GM19328 (cell line): Measurements from ENCODE around the gene GNG13.
"Not testable (repeated sequence)": the region's sequence is repeated elsewhere in the genome, so short reads cannot be mapped to it uniquely, and the experiment has no call there.

ENCODE experiments used
- ATAC-seq: cut with Tn5 transposase; IDR thresholded peaks from one replicate; pipeline ENCODE4 v1.9.1; 2021; ENCODE audit warnings: mild to moderate bottlenecking, moderate library complexity; ENCODE audit not compliant: unreplicated experiment

The GNG13 gene

DNA sequence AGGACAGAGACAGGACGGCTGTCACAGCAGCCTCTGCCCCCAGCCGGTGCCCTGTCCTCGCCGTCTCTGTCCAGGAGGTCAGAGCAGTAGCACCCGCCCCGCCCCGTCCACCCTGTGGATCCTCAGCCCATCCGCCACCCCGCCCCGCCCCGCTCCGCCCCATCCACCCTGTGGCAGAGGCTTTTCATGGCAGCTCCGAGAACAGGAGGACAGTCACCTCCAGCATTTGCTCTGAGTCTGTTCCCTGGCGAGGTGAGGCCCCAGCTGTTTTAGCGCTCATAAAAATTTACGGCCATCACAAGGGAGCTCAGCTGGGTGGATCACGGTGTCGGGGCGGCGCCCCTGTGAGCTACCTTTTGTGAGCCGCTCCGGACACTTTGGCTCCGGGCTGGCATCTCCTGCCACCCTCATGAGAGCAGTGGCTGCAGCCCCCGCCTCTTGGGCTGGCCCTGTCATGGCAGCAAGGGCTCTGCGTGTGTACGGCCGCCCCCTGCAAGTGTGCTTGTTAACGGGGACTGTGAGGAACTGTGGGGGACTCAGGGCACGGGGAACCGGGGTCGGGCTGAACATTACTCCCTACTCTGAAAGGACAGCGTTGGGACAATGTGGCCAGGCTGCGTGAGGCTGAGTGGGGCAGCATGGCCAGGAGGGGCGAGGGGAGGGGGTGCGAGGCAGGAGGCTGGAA lies 32.3 kb upstream of the GNG13 start:
- ATAC-seq = no peak

- no peak for ATAC-seq
Measured at GRCh38 chr16:831571-832413, 31.3 kb upstream of the GNG13 start.

GRCh38 chr16:830871-831570 lies 30.5 kb upstream of the GNG13 start:
- ATAC-seq = no peak

- ATAC-seq = no peak
Measured at GRCh38 chr16:830107-830870, 29.8 kb upstream of the GNG13 start.

GRCh38 chr16:828891-829290 lies 28.4 kb upstream of the GNG13 start:
- no peak for ATAC-seq

DNA sequence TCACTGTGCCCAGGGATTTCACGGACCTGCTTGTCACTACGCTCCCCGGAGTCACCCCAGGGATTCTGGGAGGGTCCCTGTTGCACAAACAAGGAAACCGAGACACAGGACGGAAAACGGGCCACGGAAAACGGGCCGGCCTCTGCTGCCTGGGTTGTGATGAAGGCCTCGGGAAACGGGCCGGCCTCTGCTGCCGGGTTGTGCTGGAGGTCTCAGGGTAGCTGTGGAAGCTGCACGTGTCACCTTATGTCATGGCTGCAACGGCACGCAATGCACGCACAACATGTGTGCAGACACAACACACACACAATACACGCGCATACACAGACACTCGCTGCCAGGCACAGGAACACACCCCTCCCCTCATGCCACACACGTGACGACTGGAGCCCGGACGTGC lies 27.0 kb upstream of the GNG13 start:
- no peak for ATAC-seq

GRCh38 chr16:825341-826061 lies 25.0 kb upstream of the GNG13 start:
- no peak for ATAC-seq

DNA sequence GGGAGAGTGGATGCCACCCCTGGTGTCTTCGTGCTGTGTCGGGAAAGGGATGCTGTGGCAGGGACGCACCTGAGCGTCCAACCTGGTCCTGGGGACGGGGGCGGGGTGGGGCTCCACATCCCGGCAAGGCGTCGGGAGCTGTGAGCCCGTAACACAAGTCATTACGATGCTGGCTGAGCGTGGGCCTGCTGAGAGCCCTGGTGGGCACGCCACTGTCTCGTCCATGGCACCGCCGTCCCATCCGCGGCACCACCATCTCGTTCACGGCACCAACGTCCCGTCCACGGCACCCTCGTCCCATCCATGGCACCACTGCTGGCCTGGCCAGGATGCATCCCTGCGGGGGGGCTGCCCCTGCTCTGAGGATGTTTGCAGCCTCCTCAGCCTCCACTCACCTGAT lies 24.1 kb upstream of the GNG13 start:
- ATAC-seq = no peak

DNA sequence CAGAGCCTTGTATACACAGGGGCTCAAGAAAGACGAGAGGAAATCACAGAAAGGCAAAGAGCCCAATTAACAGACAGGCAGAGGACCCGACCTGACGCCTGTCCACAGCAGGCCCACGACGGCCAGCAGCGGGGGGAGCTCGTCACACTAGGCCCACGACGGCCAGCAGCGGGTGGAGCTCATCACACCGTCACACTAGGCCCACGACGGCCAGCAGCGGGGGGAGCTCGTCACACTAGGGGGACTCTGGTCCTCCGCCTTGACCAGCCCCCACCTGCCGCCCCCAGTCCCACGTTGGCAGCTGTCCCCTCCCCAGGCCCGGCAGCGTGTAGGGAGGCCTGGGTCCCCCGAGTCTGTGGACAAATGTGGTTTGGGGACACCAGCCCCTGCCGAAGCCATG lies 23.7 kb upstream of the GNG13 start:
- ATAC-seq = no peak

DNA sequence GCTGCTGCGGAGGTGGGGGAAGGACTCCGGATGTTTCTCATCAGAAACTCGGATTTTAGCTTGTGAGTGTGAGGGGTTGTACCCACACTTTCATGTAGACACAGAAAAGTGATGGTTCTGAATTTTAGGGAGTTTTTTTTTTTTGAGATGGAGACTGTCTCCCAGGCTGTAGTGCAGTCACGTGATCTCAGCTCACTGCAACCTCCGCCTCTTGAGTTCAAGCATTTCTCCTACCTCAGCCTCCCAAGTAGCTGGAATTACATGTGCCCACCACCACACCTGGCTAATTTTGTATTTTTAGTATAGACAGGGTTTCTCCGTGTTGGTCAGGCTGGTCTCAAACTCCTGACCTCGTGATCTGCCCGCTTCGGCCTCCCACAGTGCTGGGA lies 22.4 kb upstream of the GNG13 start:
- no peak for ATAC-seq

DNA sequence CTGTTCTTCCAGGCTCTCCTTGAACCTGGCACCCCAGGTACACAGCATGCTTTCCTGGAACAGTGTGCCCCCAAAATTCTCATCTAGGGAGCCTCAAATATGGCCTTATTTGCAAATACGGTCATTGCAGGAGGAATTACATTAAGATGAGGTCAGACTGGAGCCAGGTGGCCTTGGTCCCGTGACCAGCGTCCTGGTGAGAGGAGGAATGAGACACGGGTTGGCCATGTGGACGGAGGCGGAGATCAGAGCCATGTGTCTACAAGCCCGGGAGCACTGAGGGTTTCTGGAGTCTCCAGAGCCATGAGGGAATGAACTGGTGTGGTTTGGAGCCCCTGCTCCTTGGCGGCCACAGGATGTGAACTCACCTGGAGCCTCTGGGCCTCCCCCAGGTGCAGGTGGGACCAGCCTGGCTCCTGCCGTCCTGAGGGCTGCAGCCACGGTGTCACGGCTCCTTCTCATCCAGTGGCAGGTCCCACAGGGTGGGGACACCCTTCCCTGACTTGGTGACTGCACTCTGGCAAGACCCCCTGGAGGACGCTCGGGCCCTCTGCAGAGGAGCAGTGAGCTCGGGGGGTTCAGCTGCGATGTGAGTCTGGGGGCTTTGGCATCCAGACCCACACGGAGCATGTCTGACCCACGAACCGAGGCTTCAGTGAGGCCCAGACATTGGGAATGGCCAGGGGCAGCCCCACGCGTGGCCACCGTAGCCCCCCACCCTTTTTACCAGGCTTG lies 21.8 kb upstream of the GNG13 start:
- no peak for ATAC-seq

- ATAC-seq = no peak
Measured at GRCh38 chr16:821751-822150, 21.2 kb upstream of the GNG13 start.

GRCh38 chr16:820748-821147 lies 20.2 kb upstream of the GNG13 start:
- no peak for ATAC-seq

- ATAC-seq = not testable (repeated sequence)
Measured at GRCh38 chr16:820044-820408, 19.5 kb upstream of the GNG13 start.

DNA sequence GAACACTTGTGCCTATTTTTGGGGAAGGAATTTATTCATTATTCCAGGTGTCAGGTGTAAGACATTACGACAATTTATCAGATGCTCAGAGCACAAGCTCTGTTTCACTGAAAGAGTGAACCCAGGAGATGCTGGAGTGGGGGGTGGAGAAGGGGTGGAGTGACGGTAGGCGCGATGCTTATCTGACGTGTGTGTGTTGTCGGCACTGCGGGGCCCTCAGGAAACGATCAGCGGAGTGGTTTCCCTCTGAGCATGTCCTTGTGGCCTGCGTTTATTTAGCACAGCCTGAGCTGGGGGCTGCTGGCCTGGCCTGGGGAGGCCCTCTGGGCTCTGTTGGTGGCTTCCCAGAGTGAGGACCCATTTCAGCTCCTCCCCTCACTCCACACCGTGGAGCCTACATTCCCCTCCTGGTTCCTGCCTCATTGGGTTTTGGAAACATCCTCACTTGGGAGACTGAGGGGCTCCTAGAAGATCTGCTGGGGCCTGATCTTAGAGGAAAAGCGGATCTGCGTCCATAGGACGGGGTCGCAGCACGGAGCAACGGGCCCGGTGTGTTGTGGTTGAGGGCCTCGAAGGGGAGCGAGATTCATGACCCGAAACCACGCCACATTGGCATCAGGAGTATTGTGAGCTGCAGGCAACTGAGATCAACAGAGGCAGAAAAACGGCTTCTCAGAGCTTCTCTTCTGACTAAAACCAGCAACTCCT lies 19.0 kb upstream of the GNG13 start:
- ATAC-seq = no peak

GRCh38 chr16:818592-818991 lies 18.1 kb upstream of the GNG13 start:
- no peak for ATAC-seq

DNA sequence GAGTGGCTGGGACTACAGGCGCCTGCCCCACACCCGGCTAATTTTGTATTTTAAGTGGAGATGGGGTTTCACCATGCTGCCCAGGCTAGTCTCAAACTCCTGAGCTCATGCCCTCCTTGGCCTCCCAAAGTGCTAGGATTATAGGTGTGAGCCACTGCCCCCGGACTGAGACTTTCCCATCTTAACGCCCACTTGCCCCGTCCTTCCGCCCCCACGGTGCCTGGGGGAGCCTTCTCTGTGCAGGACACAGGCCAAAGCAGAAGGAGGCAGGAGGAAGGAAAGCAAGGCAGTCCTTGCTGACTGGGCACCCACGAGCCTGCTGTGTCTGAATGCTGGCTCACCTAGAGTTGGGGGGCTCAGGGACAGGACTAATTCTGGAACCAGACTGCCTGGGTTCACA lies 17.6 kb upstream of the GNG13 start:
- ATAC-seq = no peak

- no peak for ATAC-seq
Measured at GRCh38 chr16:817001-817906, 16.7 kb upstream of the GNG13 start.
